K562 (cell line): ENCODE data around the gene TJP3. TPM values are rescaled to one million over a fixed set of nuclear protein-coding genes. Genes with fewer than 3 reads are reported as not detected.

Experiments
- ATF6 ChIP-seq: sonication (generic); formaldehyde crosslinking; IDR thresholded peaks from 2 replicates; pipeline ENCODE4 v1.4.0; 2020; ENCODE audit warnings: mild to moderate bottlenecking, missing genetic modification reagents
- CGGBP1 ChIP-seq: fragments of 250-450 bp; sonication (Bioruptor Pico); IDR thresholded peaks from 2 replicates; pipeline ENCODE4 v1.9.0; 2021; ENCODE audit warnings: mild to moderate bottlenecking
- HEY1 ChIP-seq: fragments of 250-450 bp; sonication (Bioruptor Pico); IDR thresholded peaks from 2 replicates; pipeline ENCODE4 v1.5.0; 2020; ENCODE audit warnings: mild to moderate bottlenecking, moderate library complexity, borderline replicate concordance
- PHF8 ChIP-seq: fragments of 200-600 bp; sonication (generic); IDR thresholded peaks from 2 replicates; pipeline ENCODE4 v1.6.1; 2012; ENCODE audit warnings: mixed run types, mild to moderate bottlenecking, inconsistent platforms, low read length, moderate library complexity, borderline replicate concordance
- SMAD2 ChIP-seq: fragments of 150-350 bp; IDR thresholded peaks from 2 replicates; pipeline ENCODE4 v1.6.1; 2014; ENCODE audit warnings: low read depth, mild to moderate bottlenecking, low read length
- TFE3 ChIP-seq: fragments of 450-650 bp; formaldehyde crosslinking; IDR thresholded peaks from 2 replicates; pipeline ENCODE4 v1.4.0; 2020; ENCODE audit warnings: mild to moderate bottlenecking, mixed read lengths
- ZBTB40 ChIP-seq, 2 experiments: fragments of 450-650 bp in 1 of 2; sonication (generic) in 1 of 2; formaldehyde crosslinking in 1 of 2; IDR thresholded peaks; 2 replicates each; pipeline versions ENCODE4 v1.7.1 to v1.9.0; 2016 to 2022; ENCODE audit warnings: inconsistent platforms in 1 of 2, mild to moderate bottlenecking in 1 of 2, missing genetic modification reagents in 1 of 2
- ZFP36 ChIP-seq: fragments of 150-350 bp; IDR thresholded peaks from 2 replicates; pipeline ENCODE4 v1.6.1; 2018; ENCODE audit warnings: low read length, low read depth; ENCODE audit not compliant: partially characterized antibody
- ZNF217 ChIP-seq: sonication (generic); formaldehyde crosslinking; IDR thresholded peaks from 2 replicates; pipeline ENCODE4 v1.8.0; 2022; ENCODE audit warnings: mild to moderate bottlenecking, missing genetic modification reagents
- ZNF274 ChIP-seq: IDR thresholded peaks from 2 replicates; pipeline ENCODE4 v1.6.1; 2011; ENCODE audit warnings: low read depth, mild to moderate bottlenecking, low read length, moderate library complexity, borderline replicate concordance
- ZNF398 ChIP-seq: fragments of 250-450 bp; sonication (Bioruptor Pico); IDR thresholded peaks from 2 replicates; pipeline ENCODE4 v1.8.0; 2021; ENCODE audit warnings: moderate library complexity, mild to moderate bottlenecking, inconsistent platforms
- ZNF551 ChIP-seq: fragments of 250-450 bp; sonication (Bioruptor Pico); IDR thresholded peaks from 2 replicates; pipeline ENCODE4 v1.5.0; 2021; ENCODE audit warnings: mild to moderate bottlenecking, moderate library complexity
- polyA plus RNA-seq, 8 experiments: library from polyadenylated mRNA; depleted of rRNA in 4 of 8; stranded (reverse) in 5 of 8; unstranded in 3 of 8; fragments of >200 nt; fragmentation: Nextera tagmentation in 2 of 8; fragmentation: Illumina TruSeq in 1 of 8; extraction: Ambion mirVana in 2 of 8; extraction: Trizol in 1 of 8; gene quantifications; 2 replicates each; pipeline versions ENCODE4 v1.2.1 to v1.2.3, GENCODE V29; 2011 to 2014; ENCODE audit warnings: inconsistent platforms in 1 of 8, missing spikeins in 1 of 8
- total RNA-seq, 7 experiments: library from RNA; depleted of rRNA in 6 of 7; stranded (reverse); fragments of >200 nt in 6 of 7; fragmentation: Illumina TruSeq in 2 of 7; extraction: Trizol in 2 of 7; gene quantifications; 2 replicates each; pipeline versions ENCODE4 v1.2.1 to v1.2.3, GENCODE V29; 2011 to 2021; ENCODE audit warnings: low replicate concordance in 1 of 7

The TJP3 gene
- total and polyA plus RNA-seq, 9 of the 15 experiments (the other 6 are each of a cell fraction or from before 2014, with no cell fraction given) = 0.11 to 2.4 (median 0.57) TPM; not detected in 1

- TF ChIP-seq ZNF551 (CRISPR knock-in tag) = no peak
- TF ChIP-seq ZFP36 = no peak
- TF ChIP-seq SMAD2 = no peak
- TF ChIP-seq PHF8 = no peak; the same call in 1 of the 2 replicates
- no peak for TF ChIP-seq ATF6 (CRISPR knock-in tag)
- no peak for TF ChIP-seq ZNF274
- no peak for TF ChIP-seq ZNF217 (CRISPR knock-in tag)
- peak; percentile 33; the same call in 1 of the 2 replicates for TF ChIP-seq ZBTB40 (IDR thresholded peaks at IDR 0.05)
- no peak for TF ChIP-seq ZBTB40 (CRISPR knock-in tag; IDR thresholded peaks at IDR 0.05)
- no peak for TF ChIP-seq CGGBP1 (CRISPR knock-in tag)
- no peak for TF ChIP-seq HEY1 (CRISPR knock-in tag)
- TF ChIP-seq ZNF398 (CRISPR knock-in tag) = no peak
- no peak for TF ChIP-seq TFE3 (CRISPR knock-in tag)
These were observed 77.3 kb downstream of the TJP3 start (continued) for GRCh38 chr19:3785451-3785937.
